Breast epithelium (tissue), 4 donors: Measurements from ENCODE around the gene ADAM11. TPM values are rescaled to one million over a fixed set of nuclear protein-coding genes. Genes with fewer than 3 reads are reported as not detected.

Experiments used
- DNase-seq, 2 donors: peaks; one replicate each; pipeline ENCODE4 v3.0.0-alpha.2; 2019; ENCODE audit warnings: low spot score in 2 of 2
- H3K27ac ChIP-seq, 2 donors: fragments of 200-600 bp; sonication (generic) in 1 of 2; one replicate each; pipeline ENCODE4 v1.5.1; 2016 to 2019; ENCODE audit warnings: mild to moderate bottlenecking in 1 of 2
- H3K27me3 ChIP-seq, 2 donors: fragments of 200-600 bp; sonication (generic) in 1 of 2; one replicate each; pipeline versions ENCODE4 v1.5.1 to v1.6.0; 2017 to 2019; ENCODE audit warnings: control low read depth in 1 of 2, mild to moderate bottlenecking in 1 of 2
- H3K36me3 ChIP-seq: fragments of 200-600 bp; one replicate; pipeline ENCODE4 v1.5.1; 2019
- H3K4me1 ChIP-seq, 2 donors: fragments of 200-600 bp; sonication (generic); one replicate each; pipeline ENCODE4 v1.5.1; 2016 to 2019; ENCODE audit warnings: control low read depth in 1 of 2
- H3K4me3 ChIP-seq, 3 donors: fragments of 200-600 bp; sonication (generic); 1 replicate in 2 of 3; 2 replicates in 1 of 3; pipeline ENCODE4 v1.5.1; 2016 to 2019; ENCODE audit warnings: mild to moderate bottlenecking in 3 of 3, moderate library complexity in 2 of 3
- H3K9me3 ChIP-seq, 2 donors: fragments of 200-600 bp; sonication (generic) in 1 of 2; one replicate each; pipeline ENCODE4 v1.5.1; 2016 to 2019; ENCODE audit warnings: control low read depth in 1 of 2
- CTCF ChIP-seq, 3 donors: fragments of 450-650 bp; IDR thresholded peaks; one replicate each; pipeline ENCODE4 v1.5.1; 2016 to 2017; ENCODE audit warnings: antibody characterized with exemption in 3 of 3, mild to moderate bottlenecking in 3 of 3, moderate library complexity in 3 of 3
- POLR2A ChIP-seq: fragments of 450-650 bp; IDR thresholded peaks from one replicate; pipeline ENCODE4 v1.6.1; 2016; ENCODE audit warnings: antibody characterized with exemption, mild to moderate bottlenecking, moderate library complexity
- POLR2AphosphoS5 ChIP-seq, 3 donors: sonication (generic); formaldehyde crosslinking; IDR thresholded peaks; one replicate each; pipeline ENCODE4 v1.6.1; 2017; ENCODE audit warnings: antibody characterized with exemption in 3 of 3
- intact Hi-C: fragments of 100-400 bp; cut with DNase I; formaldehyde crosslinking; loops from one replicate; pipeline ENCODE4 v1.15.1; 2023; ENCODE audit warnings: low total_unique reads
- total RNA-seq, 3 donors: library from RNA; depleted of rRNA; stranded (reverse); fragments of >200 nt; gene quantifications; one replicate each; pipeline ENCODE4 v1.1.0, GENCODE V29; 2016

Gene ADAM11
- total RNA-seq, 3 donors from 2014 or later, result 1.0 to 1.4 (median 1.3) TPM

GRCh38 chr17:44830359-44831288, 71.8 kb downstream of the ADAM11 start:
- peak in 1 of 2 donors; percentile 15 for DNase-seq
- Histone ChIP-seq H3K4me1 (peaks cover 0 to 4% of the 10 kb centered on the region in 2 donors), H3K27me3 (peaks cover 9 to 58% of the 10 kb centered on the region in 2 donors), H3K4me3 (peak overlapping the region; percentile 51 to 76 (median 57)), H3K27ac (peak overlapping the region in 1 of 2 donors; percentile 78), H3K36me3 (no peaks in the 10 kb centered on the region), H3K9me3 (no peaks in the 10 kb centered on the region)
- TF ChIP-seq CTCF (IDR thresholded peaks at IDR 0.05) (no peak), POLR2A (no peak), POLR2AphosphoS5 (IDR thresholded peaks at IDR 0.05) (no peak)
- intact Hi-C loops, result no loop called here

- intact Hi-C loops, result no loop called here
- no peak overlapping the region for H3K4me3 ChIP-seq
- H3K4me1 ChIP-seq, result peaks cover 0 to 4% of the 10 kb centered on the region in 2 donors
- H3K27ac ChIP-seq, result no peak overlapping the region
- peaks cover 9 to 51% of the 10 kb centered on the region in 2 donors for H3K27me3 ChIP-seq
- DNase-seq, result peak in 1 of 2 donors; percentile 39
- H3K9me3 ChIP-seq, result no peaks in the 10 kb centered on the region
- no peaks in the 10 kb centered on the region for H3K36me3 ChIP-seq
- TF ChIP-seq POLR2AphosphoS5 (IDR thresholded peaks at IDR 0.05) (no peak), CTCF (IDR thresholded peaks at IDR 0.05) (no peak)
These were observed 72.6 kb downstream of the ADAM11 start for GRCh38 chr17:44831371-44831770.

Other genes starting within 250 kb of the ADAM11 start
- 1 to 10 TPM; 1.9 to 3.6 (median 3.0) TPM for gene FZD2, start 201.5 kb upstream of the ADAM11 start, total RNA-seq
- gene MEIOC, start 102.5 kb upstream of the ADAM11 start, total RNA-seq, result under 1 TPM in 1 of 3 donors, not detected in 2; under 0.01 TPM
- 10 to 100 TPM; 16.6 to 22.8 (median 16.7) TPM for gene CCDC43, start 69.2 kb upstream of the ADAM11 start, total RNA-seq
- 1 to 10 TPM; 2.3 to 7.5 (median 3.2) TPM for gene DBF4B, start 50.3 kb upstream of the ADAM11 start, total RNA-seq
- gene GJC1, start 71.3 kb downstream of the ADAM11 start, total RNA-seq, result 1 to 10 TPM; 2.3 to 4.6 (median 4.3) TPM
- 1 to 10 TPM in 1 of 3 donors, under 1 TPM in 1, not detected in 1; 0.98 to 1.0 TPM for gene HIGD1B, start 88.9 kb downstream of the ADAM11 start, total RNA-seq
- 10 to 100 TPM; 58.1 to 71.4 (median 60.0) TPM for gene EFTUD2, start 140.5 kb downstream of the ADAM11 start, total RNA-seq
- gene GFAP, start 156.5 kb downstream of the ADAM11 start, total RNA-seq, result 10 to 100 TPM in 2 of 3 donors, 1 to 10 TPM in 1; 4.2 to 37.0 (median 11.8) TPM
- gene KIF18B, start 188.8 kb downstream of the ADAM11 start, total RNA-seq, result under 1 TPM in 2 of 3 donors, not detected in 1; 0.15 to 0.64 TPM
- 1 to 10 TPM in 1 of 3 donors, under 1 TPM in 1, not detected in 1; 0.98 to 7.2 TPM for gene C1QL1, start 209.3 kb downstream of the ADAM11 start, total RNA-seq